Prostate gland (tissue), 2 donors: ENCODE data around the gene GUCY1A1.

Experiments used
- CTCF ChIP-seq, 4 experiments: fragments of 200-600 bp in 2 of 4; fragments of 450-650 bp in 2 of 4; sonication (generic) in 2 of 4; IDR thresholded peaks; 1 replicate in 3 of 4; 2 replicates in 1 of 4; pipeline ENCODE4 v1.5.1; 2016 to 2019; ENCODE audit warnings: antibody characterized with exemption in 4 of 4, mild to moderate bottlenecking in 2 of 4, moderate library complexity in 2 of 4
- POLR2A ChIP-seq: fragments of 450-650 bp; IDR thresholded peaks from one replicate; pipeline ENCODE4 v1.6.1; 2016; ENCODE audit warnings: antibody characterized with exemption, mild to moderate bottlenecking
- POLR2AphosphoS5 ChIP-seq: sonication (generic); formaldehyde crosslinking; IDR thresholded peaks from one replicate; pipeline ENCODE4 v1.6.1; 2017; ENCODE audit warnings: antibody characterized with exemption

DNA sequence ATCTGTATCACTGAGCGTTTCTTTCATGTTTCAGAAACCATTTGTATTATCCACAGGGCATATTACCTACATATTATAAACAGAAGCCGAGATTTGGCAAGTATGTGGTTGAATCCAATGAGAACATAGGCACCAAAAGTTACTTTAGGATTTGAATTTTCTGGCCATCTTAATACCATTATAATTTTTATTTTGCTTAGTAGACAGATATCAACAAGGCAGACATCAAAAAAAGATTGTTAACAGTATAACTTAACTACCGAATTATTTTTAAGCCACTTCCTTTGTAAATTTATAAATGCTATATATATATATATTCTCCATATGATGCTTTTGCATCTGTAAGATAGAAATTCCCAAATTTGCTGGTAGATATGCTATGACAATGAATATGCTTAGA is 94.4 kb downstream of the GUCY1A1 start:
- no peak for TF ChIP-seq CTCF (IDR thresholded peaks at IDR 0.05)
- no peak for TF ChIP-seq POLR2A
- no peak for TF ChIP-seq POLR2AphosphoS5
